Stomach (tissue), 9 donors: Measurements from ENCODE around the gene CUL1. TPM values are rescaled to one million over a fixed set of nuclear protein-coding genes. Genes with fewer than 3 reads are reported as not detected.

ENCODE experiments used
- DNase-seq, 2 donors: peaks; one replicate each; pipeline versions ENCODE4 v3.0.0 to v3.0.0-alpha.2; 2013 to 2019
- H3K27ac ChIP-seq, 5 donors: fragments of 200-600 bp in 4 of 5; sonication (generic) in 4 of 5; one replicate each; pipeline ENCODE4 v1.5.1; 2013 to 2019; ENCODE audit warnings: mild to moderate bottlenecking in 1 of 5, moderate library complexity in 1 of 5
- H3K27me3 ChIP-seq, 3 donors: fragments of 200-600 bp; sonication (generic); one replicate each; pipeline ENCODE4 v1.5.1; 2017 to 2019; ENCODE audit warnings: mixed run types in 1 of 3
- H3K36me3 ChIP-seq, 4 donors: fragments of 200-600 bp; sonication (generic); 1 replicate in 3 of 4; 2 replicates in 1 of 4; pipeline ENCODE4 v1.5.1; 2016 to 2019
- H3K4me1 ChIP-seq, 4 donors: fragments of 200-600 bp; sonication (generic); one replicate each; pipeline ENCODE4 v1.5.1; 2016 to 2019
- H3K4me3 ChIP-seq, 4 donors: fragments of 200-600 bp; sonication (generic) in 3 of 4; one replicate each; pipeline ENCODE4 v1.5.1; 2016 to 2019; ENCODE audit warnings: mild to moderate bottlenecking in 1 of 4
- H3K9me3 ChIP-seq, 4 donors: fragments of 200-600 bp; sonication (generic); one replicate each; pipeline ENCODE4 v1.5.1; 2016 to 2019
- CTCF ChIP-seq, 7 experiments: fragments of 450-650 bp in 4 of 7; fragments of 200-600 bp in 3 of 7; sonication (generic) in 3 of 7; IDR thresholded peaks; one replicate each; pipeline ENCODE4 v1.5.1; 2016 to 2019; ENCODE audit warnings: antibody characterized with exemption in 7 of 7, control low read depth in 2 of 7, mild to moderate bottlenecking in 1 of 7
- EP300 ChIP-seq: sonication (generic); formaldehyde crosslinking; IDR thresholded peaks from one replicate; pipeline ENCODE4 v1.6.1; 2017; ENCODE audit warnings: antibody characterized with exemption
- POLR2A ChIP-seq, 4 donors: fragments of 450-650 bp; IDR thresholded peaks; one replicate each; pipeline ENCODE4 v1.6.1; 2016; ENCODE audit warnings: antibody characterized with exemption in 4 of 4, control low read depth in 2 of 4, mild to moderate bottlenecking in 1 of 4, moderate library complexity in 1 of 4
- POLR2AphosphoS5 ChIP-seq, 3 donors: sonication (generic); formaldehyde crosslinking; IDR thresholded peaks; one replicate each; pipeline ENCODE4 v1.6.1; 2016; ENCODE audit warnings: antibody characterized with exemption in 3 of 3
- WGBS, 5 donors: extraction: QIAGEN DNeasy Blood & Tissue Kit in 3 of 5; methylation state at CpG; one replicate each; pipeline versions ENCODE4 v1.1.5 to v1.1.7; 2013 to 2018; 5-methylcytosine and 5-hydroxymethylcytosine counted together
- intact Hi-C: fragments of 100-400 bp; cut with DNase I; formaldehyde crosslinking; loops from one replicate; pipeline ENCODE4 v1.15.1; 2023; ENCODE audit warnings: low total_unique reads
- polyA plus RNA-seq, 3 donors: library from polyadenylated mRNA; stranded (reverse); fragments of 200-250 nt; gene quantifications; one replicate each; pipeline ENCODE4 v1.2.3, GENCODE V29; 2013
- total RNA-seq, 5 donors: library from RNA; depleted of rRNA; stranded (reverse); fragments of >200 nt; gene quantifications; one replicate each; pipeline versions ENCODE4 v1.1.0 to v1.2.3, GENCODE V29; 2014 to 2016
- donor health status: healthy with polysubstance abuse.
- donor health status: Bipolar disorder and iron deficiency.
- donor health status: healthy.

The CUL1 gene
- total and polyA plus RNA-seq, 8 donors, result 22.5 to 56.4 (median 29.2) TPM

GRCh38 chr7:148799893-148800555, 101.3 kb downstream of the CUL1 start:
- Histone ChIP-seq H3K4me1 (no peaks in the 10 kb centered on the region), H3K36me3 (peaks cover 53 to 95% (median 83%) of the 10 kb centered on the region in 4 donors), H3K27me3 (no peaks in the 10 kb centered on the region), H3K9me3 (no peaks in the 10 kb centered on the region), H3K4me3 (no peak overlapping the region), H3K27ac (no peak overlapping the region)
- no peak for DNase-seq
- no peak for TF ChIP-seq POLR2A (IDR thresholded peaks at IDR 0.05)
- TF ChIP-seq CTCF (IDR thresholded peaks at IDR 0.05), result no peak
- TF ChIP-seq EP300, result no peak
- TF ChIP-seq POLR2AphosphoS5 (IDR thresholded peaks at IDR 0.05), result no peak
- WGBS, 5 donors, result 80 to 87% (median 84%) methylated on average over 10 of the region's 10 CpGs
- intact Hi-C loops, result no loop called here

GRCh38 chr7:148800677-148801076, 102.0 kb downstream of the CUL1 start:
- DNase-seq, result no peak
- Histone ChIP-seq H3K27ac (no peak overlapping the region), H3K36me3 (peaks cover 53 to 95% (median 78%) of the 10 kb centered on the region in 4 donors), H3K4me1 (no peaks in the 10 kb centered on the region), H3K27me3 (no peaks in the 10 kb centered on the region), H3K4me3 (no peak overlapping the region), H3K9me3 (no peaks in the 10 kb centered on the region)
- 80 to 92% (median 91%) methylated on average over 13 of the region's 13 CpGs for WGBS, 5 donors
- intact Hi-C loops, result no loop called here
- no peak for TF ChIP-seq CTCF (IDR thresholded peaks at IDR 0.05)
- no peak for TF ChIP-seq POLR2AphosphoS5 (IDR thresholded peaks at IDR 0.05)
- TF ChIP-seq POLR2A (IDR thresholded peaks at IDR 0.05), result no peak
- no peak for TF ChIP-seq EP300

GRCh38 chr7:148802101-148802493, 103.4 kb downstream of the CUL1 start:
- TF ChIP-seq EP300, result no peak
- Histone ChIP-seq H3K4me1 (no peaks in the 10 kb centered on the region), H3K27ac (no peak overlapping the region), H3K9me3 (no peaks in the 10 kb centered on the region), H3K36me3 (peaks cover 46 to 93% (median 77%) of the 10 kb centered on the region in 4 donors), H3K27me3 (no peaks in the 10 kb centered on the region), H3K4me3 (no peak overlapping the region)
- intact Hi-C loops, result no loop called here
- 89 to 95% (median 95%) methylated on average over 9 to 10 of the region's 10 CpGs for WGBS, 5 donors
- DNase-seq, result no peak

GRCh38 chr7:148803094-148803493, 104.4 kb downstream of the CUL1 start:
- no peaks in the 10 kb centered on the region for H3K9me3 ChIP-seq
- intact Hi-C loops, result no loop called here
- peaks cover 37 to 93% (median 76%) of the 10 kb centered on the region in 4 donors for H3K36me3 ChIP-seq
- TF ChIP-seq POLR2A (IDR thresholded peaks at IDR 0.05), result no peak
- TF ChIP-seq POLR2AphosphoS5 (IDR thresholded peaks at IDR 0.05), result no peak
- no peak for TF ChIP-seq CTCF (IDR thresholded peaks at IDR 0.05)
- no peak for TF ChIP-seq EP300
- WGBS, 5 donors, result 96 to 99% (median 97%) methylated on average over 5 of the region's 5 CpGs
- H3K27me3 ChIP-seq, result no peaks in the 10 kb centered on the region
- H3K4me3 ChIP-seq, result no peak overlapping the region
- DNase-seq, result no peak
- no peaks in the 10 kb centered on the region for H3K4me1 ChIP-seq
- H3K27ac ChIP-seq, result no peak overlapping the region
